Measurements from ENCODE around the gene BICDL1.
"Not testable (repeated sequence)": the region's sequence is repeated elsewhere in the genome, so short reads cannot be mapped to it uniquely, and the experiment has no call there.

The BICDL1 gene

DNA sequence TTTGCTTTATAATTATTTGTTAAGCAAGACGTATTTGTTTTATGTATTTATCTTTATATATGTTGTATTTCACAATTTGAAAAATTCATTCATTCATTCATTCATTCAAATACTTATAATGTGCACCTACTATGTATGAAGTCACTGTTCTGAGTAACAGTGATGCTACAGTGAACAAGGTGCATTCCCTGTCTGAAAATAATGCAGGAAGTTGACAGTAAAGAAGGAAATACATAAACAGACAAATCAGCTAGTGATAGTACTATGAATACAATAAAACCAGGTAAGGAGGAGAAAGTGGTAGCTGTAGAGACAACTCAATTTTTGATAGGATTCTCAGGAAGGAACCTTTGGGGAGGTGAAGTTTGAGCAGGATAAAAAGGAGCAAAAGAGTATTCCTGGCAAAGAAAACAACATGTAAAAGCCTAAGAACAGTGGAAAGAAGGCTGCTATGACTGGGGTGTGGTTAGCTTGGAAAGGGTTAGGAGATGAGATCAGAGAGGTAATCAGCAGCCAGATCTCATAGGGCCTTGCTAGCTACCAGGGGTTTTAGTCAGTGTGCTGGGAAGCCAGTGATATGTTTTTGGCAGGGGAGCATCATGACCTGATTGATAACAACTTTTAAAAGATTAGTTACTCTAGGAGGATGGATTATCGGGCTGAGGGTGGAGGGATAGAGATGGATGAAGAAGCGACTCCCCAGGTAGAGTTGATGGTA is 17.4 kb downstream of the BICDL1 start:
- DNase-seq = no peak

- peak; percentile 48 for DNase-seq
Measured at GRCh38 chr12:120007272-120007671, 18.2 kb downstream of the BICDL1 start.

DNA sequence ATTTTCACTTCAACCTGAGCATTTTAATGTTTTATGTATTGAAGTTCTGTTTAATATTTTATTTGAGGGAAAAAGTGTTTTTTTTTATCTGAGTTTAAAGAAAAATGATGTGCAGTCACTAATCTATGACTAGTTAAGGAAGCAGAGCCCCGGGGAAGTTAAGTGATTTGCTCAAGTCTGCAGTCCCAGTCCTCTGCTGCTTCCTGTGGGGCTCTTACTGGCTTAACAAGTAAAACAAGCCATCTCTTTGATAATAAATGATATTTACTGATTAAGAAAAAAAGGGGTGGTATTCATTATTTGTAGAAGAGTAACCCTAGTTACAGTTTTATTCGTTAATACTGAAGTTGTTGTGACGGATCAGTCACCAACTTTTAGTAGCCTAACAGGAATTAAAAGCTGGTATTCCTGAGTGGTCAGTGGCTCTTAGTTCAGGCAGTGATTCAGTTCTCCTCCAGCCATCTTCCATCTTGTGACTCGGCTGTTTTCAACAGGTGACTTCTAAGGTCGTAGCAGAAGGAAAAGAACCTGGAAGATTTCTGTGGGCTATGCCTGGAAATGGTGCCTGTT is 21.7 kb downstream of the BICDL1 start:
- no peak for DNase-seq

- DNase-seq = peak; percentile 67
Measured at GRCh38 chr12:120012067-120012621, 23.1 kb downstream of the BICDL1 start.

- no peak for DNase-seq
Measured at GRCh38 chr12:120013659-120014380, 24.8 kb downstream of the BICDL1 start.

DNA sequence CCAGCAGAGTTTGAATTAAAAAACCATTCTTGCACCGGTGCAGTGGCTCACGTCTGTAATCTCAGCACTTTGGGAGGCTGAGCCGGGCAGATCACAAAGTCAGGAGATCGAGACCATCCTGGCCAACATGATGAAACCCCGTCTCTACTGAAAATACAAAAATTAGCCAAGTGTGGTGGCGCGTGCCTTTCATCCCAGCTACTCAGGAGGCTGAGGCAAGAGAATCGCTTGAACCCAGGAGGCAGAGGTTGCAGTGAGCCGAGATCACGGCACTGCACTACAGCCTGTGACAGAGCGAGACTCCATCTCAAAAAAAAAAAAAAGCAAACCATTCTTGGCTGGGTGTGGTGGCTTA is 25.3 kb downstream of the BICDL1 start:
- DNase-seq = not testable (repeated sequence)

DNA sequence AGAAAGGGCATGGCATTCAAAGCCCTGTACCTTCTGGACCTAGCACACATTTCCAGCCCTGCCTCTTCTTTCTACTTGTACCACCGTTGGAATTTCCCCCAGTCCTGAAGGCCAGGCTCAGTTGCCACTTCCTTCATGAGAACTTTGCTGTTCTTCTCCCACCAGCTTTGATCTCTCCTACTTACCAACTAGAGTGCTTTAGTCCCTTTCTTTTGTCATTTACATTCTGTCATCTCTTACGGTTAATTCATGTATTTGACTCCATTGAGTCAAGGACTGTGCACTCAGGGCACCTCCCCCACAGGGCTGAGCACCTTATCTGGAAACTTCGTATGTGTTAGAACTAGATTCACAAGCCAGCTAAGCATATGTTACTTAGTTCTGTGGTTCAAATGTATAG is 26.3 kb downstream of the BICDL1 start:
- no peak for DNase-seq

- DNase-seq = not testable (repeated sequence)
Measured at GRCh38 chr12:120016199-120016598, 27.2 kb downstream of the BICDL1 start.

GRCh38 chr12:120019197-120019596 is 30.2 kb downstream of the BICDL1 start:
- DNase-seq = no peak

DNA sequence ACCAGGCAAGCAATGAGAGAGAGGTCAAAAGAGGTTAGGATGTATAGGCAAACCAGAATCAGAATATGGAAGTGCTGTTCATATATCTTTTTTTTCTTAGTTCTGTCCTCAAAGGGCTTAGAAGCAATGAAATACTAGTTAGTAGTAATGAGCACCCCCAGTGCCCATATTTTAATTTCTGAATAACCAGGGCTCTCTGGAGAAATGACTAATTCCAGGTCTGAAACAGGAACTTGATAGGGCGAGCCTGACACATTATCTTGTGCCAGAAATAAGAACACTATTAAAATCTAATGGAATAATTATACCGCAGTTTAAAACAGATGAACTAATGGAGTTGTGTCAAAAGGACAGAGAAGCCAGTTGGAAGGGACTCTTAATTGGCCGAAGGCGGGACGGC is 30.9 kb downstream of the BICDL1 start:
- DNase-seq = no peak

DNA sequence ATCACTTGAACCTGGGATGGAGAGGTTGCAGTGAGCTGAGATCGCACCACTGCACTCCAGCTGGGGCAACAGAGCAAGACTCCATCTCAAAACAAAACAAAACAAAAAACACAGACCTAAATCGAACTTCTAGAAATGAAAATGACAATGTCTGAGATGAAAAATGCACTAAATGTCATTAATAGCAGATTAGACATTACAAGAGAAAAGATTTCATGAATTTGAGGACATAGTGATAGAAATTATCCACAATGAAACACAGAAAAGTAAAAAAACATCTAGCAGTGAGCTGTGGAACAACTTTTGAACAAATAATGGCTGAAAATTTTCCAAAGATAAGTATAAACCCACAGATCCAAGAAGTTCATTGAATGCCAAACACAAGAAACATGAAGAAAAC is 35.2 kb downstream of the BICDL1 start:
- DNase-seq = no peak

DNA sequence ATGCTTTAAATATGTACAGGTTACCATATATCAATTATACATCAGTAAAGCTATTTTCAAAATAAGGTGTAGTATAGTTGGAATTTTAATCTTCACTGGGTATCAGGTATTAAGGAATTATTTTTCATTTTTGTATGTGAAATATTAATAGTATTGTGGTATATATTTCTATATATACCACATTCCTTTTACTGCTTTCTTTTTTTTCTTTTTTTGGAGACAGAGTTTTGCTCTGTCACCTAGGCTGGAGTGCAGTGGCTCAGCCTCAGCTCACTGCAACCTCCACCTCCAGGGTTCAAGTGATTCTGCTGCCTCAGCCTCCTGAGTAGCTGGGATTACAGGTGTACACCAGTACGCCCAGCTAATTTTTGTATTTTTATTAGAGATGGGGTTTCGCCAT is 36.6 kb downstream of the BICDL1 start:
- DNase-seq = no peak

- no peak for DNase-seq
Measured at GRCh38 chr12:120032242-120032641, 43.2 kb downstream of the BICDL1 start.

GRCh38 chr12:120037851-120038250 is 48.8 kb downstream of the BICDL1 start:
- DNase-seq = no peak

- no peak for DNase-seq
Measured at GRCh38 chr12:120039711-120040110, 50.7 kb downstream of the BICDL1 start.

GRCh38 chr12:120041386-120042231 is 52.6 kb downstream of the BICDL1 start:
- peak; percentile 16 for DNase-seq

- DNase-seq = not testable (repeated sequence)
Measured at GRCh38 chr12:120045367-120045766, 56.3 kb downstream of the BICDL1 start.

GRCh38 chr12:120047072-120047471 is 58.0 kb downstream of the BICDL1 start:
- DNase-seq = no peak

- DNase-seq = no peak
Measured at GRCh38 chr12:120048263-120048662, 59.2 kb downstream of the BICDL1 start.

- no peak for DNase-seq
Measured at GRCh38 chr12:120049426-120049825, 60.4 kb downstream of the BICDL1 start.

GRCh38 chr12:120051535-120051934 is 62.5 kb downstream of the BICDL1 start:
- DNase-seq = no peak

DNA sequence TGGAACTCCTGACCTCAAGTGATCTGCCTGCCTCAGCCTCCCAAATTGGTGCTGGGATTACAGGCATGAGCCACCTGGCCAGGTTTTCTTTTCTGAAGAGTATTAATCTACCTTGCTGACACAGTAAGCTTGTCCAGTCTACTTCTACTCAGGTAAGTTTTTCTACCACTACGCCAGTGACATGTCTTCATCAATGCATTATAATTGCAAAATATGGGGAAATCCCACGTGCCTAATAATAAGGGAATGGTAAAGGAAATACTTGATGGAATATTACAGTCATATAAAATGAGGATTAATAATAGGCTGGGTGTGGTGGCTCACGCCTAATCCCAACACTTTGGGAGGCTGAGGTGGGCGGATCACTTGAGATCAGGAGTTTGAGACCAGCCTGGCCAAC is 65.3 kb downstream of the BICDL1 start:
- no peak for DNase-seq
